Neural progenitor cell (in vitro differentiated cells): Measurements from ENCODE around the gene MRC1. TPM values are rescaled to one million over a fixed set of nuclear protein-coding genes. Genes with fewer than 3 reads are reported as not detected.
A peak's percentile ranks its signal among the peaks of the same experiment; 100 is the strongest.

Experiments used
- DNase-seq: peaks from one replicate; pipeline ENCODE4 v3.0.0-alpha.2; 2016; ENCODE audit warnings: low spot score
- H2AFZ ChIP-seq: fragments of 200-600 bp; sonication (generic); replicated peaks from 2 replicates; pipeline ENCODE4 v1.6.1; 2016; ENCODE audit warnings: antibody characterized with exemption
- H3F3A ChIP-seq: fragments of 200-600 bp; sonication (generic); 2 replicates; pipeline ENCODE4 v1.6.1; 2016; ENCODE audit warnings: antibody characterized with exemption, low read depth
- H3K27ac ChIP-seq: fragments of 200-600 bp; sonication (generic); 2 replicates; pipeline ENCODE4 v1.5.1; 2016; ENCODE audit warnings: mild to moderate bottlenecking
- H3K27me3 ChIP-seq: fragments of 200-600 bp; sonication (generic); 2 replicates; pipeline ENCODE4 v1.6.1; 2016; ENCODE audit warnings: mild to moderate bottlenecking, moderate library complexity
- H3K36me3 ChIP-seq: fragments of 200-600 bp; sonication (generic); 2 replicates; pipeline ENCODE4 v1.5.1; 2016
- H3K4me1 ChIP-seq: fragments of 200-600 bp; sonication (generic); 2 replicates; pipeline ENCODE4 v1.6.1; 2016; ENCODE audit warnings: mixed run types
- H3K4me2 ChIP-seq: fragments of 200-600 bp; sonication (generic); 2 replicates; pipeline ENCODE4 v1.6.1; 2016
- H3K4me3 ChIP-seq: fragments of 200-600 bp; sonication (generic); 2 replicates; pipeline ENCODE4 v1.5.1; 2016
- H3K79me2 ChIP-seq: fragments of 200-600 bp; sonication (generic); 2 replicates; pipeline ENCODE4 v1.6.1; 2016; ENCODE audit warnings: low read depth
- H3K9ac ChIP-seq: fragments of 200-600 bp; sonication (generic); 2 replicates; pipeline ENCODE4 v1.6.1; 2016
- H3K9me3 ChIP-seq: fragments of 200-600 bp; sonication (generic); 2 replicates; pipeline ENCODE4 v1.5.1; 2016; ENCODE audit warnings: low read depth
- H4K20me1 ChIP-seq: fragments of 200-600 bp; sonication (generic); 2 replicates; pipeline ENCODE4 v1.6.1; 2016; ENCODE audit warnings: low read depth
- H3K27ac Mint-ChIP-seq: 3 replicates; pipeline ENCODE4 v1.8.0; 2021; ENCODE audit warnings: mixed read lengths
- H3K27me3 Mint-ChIP-seq: 2 replicates; pipeline ENCODE4 v1.8.0; 2022; ENCODE audit warnings: low read depth, mild to moderate bottlenecking, inconsistent platforms, moderate library complexity, mixed read lengths; ENCODE audit not compliant: insufficient read depth
- H3K36me3 Mint-ChIP-seq: 3 replicates; pipeline ENCODE4 v1.8.0; 2021; ENCODE audit warnings: mixed read lengths
- H3K4me1 Mint-ChIP-seq: 3 replicates; pipeline ENCODE4 v1.8.0; 2021; ENCODE audit warnings: mixed read lengths
- H3K4me3 Mint-ChIP-seq: 3 replicates; pipeline ENCODE4 v1.8.0; 2021; ENCODE audit warnings: mild to moderate bottlenecking, moderate library complexity, mixed read lengths
- H3K9me3 Mint-ChIP-seq: 3 replicates; pipeline ENCODE4 v1.8.0; 2020; ENCODE audit warnings: mixed read lengths
- CTCF ChIP-seq: fragments of 200-600 bp; sonication (generic); IDR thresholded peaks from 2 replicates; pipeline ENCODE4 v1.5.1; 2017; ENCODE audit warnings: antibody characterized with exemption, mild to moderate bottlenecking
- EZH2 ChIP-seq: fragments of 200-600 bp; sonication (generic); IDR thresholded peaks from 2 replicates; pipeline ENCODE4 v1.6.1; 2017; ENCODE audit warnings: antibody characterized with exemption, mild to moderate bottlenecking, moderate library complexity
- EZH2phosphoT487 ChIP-seq: fragments of 200-600 bp; sonication (generic); IDR thresholded peaks from 2 replicates; pipeline ENCODE4 v1.6.1; 2017; ENCODE audit warnings: antibody characterized with exemption
- microRNA counts: library from miRNA; unstranded; fragments of <30 nt; microRNA quantifications from one replicate; lab custom pipeline; 2016
- microRNA-seq: library from miRNA; unstranded; fragments of <30 nt; microRNA quantifications from one replicate; pipeline ENCODE4, GENCODE V29; 2016
- small RNA-seq: library from RNA; depleted of rRNA; stranded (forward); fragments of <200 nt; gene quantifications from one replicate; pipeline ENCODE3, GENCODE V24; 2015
- total RNA-seq: library from RNA; depleted of rRNA; stranded (reverse); fragments of >200 nt; gene quantifications from 2 replicates; pipeline ENCODE4 v1.2.3, GENCODE V29; 2015; ENCODE audit warnings: low replicate concordance

The MRC1 gene
- total RNA-seq, 1 donor from 2014 or later, result not detected

- no peaks in the 10 kb centered on the region for H3K36me3 Mint-ChIP-seq
- peaks cover 20% of the 10 kb centered on the region for H3K4me1 ChIP-seq
- no peak overlapping the region for H3K4me3 Mint-ChIP-seq
- no peaks in the 10 kb centered on the region for H3K36me3 ChIP-seq
- H3F3A ChIP-seq, result no peaks in the 10 kb centered on the region
- H2AFZ ChIP-seq, result peak overlapping the region; percentile 60
- peaks cover 2% of the 10 kb centered on the region for H3K9me3 Mint-ChIP-seq
- H3K27ac Mint-ChIP-seq, result no peak overlapping the region
- no peak overlapping the region for H3K27ac ChIP-seq
- H3K9me3 ChIP-seq, result no peaks in the 10 kb centered on the region
- no peaks in the 10 kb centered on the region for H3K27me3 Mint-ChIP-seq
- no peaks in the 10 kb centered on the region for H3K27me3 ChIP-seq
- H3K4me1 Mint-ChIP-seq, result peaks cover 28% of the 10 kb centered on the region
- no peak overlapping the region for H3K4me2 ChIP-seq
- no peaks in the 10 kb centered on the region for H4K20me1 ChIP-seq
- H3K4me3 ChIP-seq, result no peak overlapping the region
- no peaks in the 10 kb centered on the region for H3K79me2 ChIP-seq
- DNase-seq, result no peak
- no peak overlapping the region for H3K9ac ChIP-seq
- TF ChIP-seq EZH2 (no peak), EZH2phosphoT487 (no peak), CTCF (no peak)
These were observed 145.7 kb downstream of the MRC1 start for GRCh38 chr10:17954861-17955260.

GRCh38 chr10:17958049-17958448, 148.9 kb downstream of the MRC1 start:
- no peaks in the 10 kb centered on the region for H3K9me3 ChIP-seq
- H3K79me2 ChIP-seq, result no peaks in the 10 kb centered on the region
- DNase-seq, result no peak
- Mint-ChIP-seq H3K9me3 (peaks cover 2% of the 10 kb centered on the region), H3K4me1 (peaks cover 13% of the 10 kb centered on the region), H3K36me3 (no peaks in the 10 kb centered on the region), H3K27ac (no peak overlapping the region), H3K27me3 (no peaks in the 10 kb centered on the region), H3K4me3 (no peak overlapping the region)
- H3K9ac ChIP-seq, result no peak overlapping the region
- no peaks in the 10 kb centered on the region for H3K36me3 ChIP-seq
- no peaks in the 10 kb centered on the region for H4K20me1 ChIP-seq
- H3F3A ChIP-seq, result no peaks in the 10 kb centered on the region
- H3K4me3 ChIP-seq, result no peak overlapping the region
- H3K4me2 ChIP-seq, result no peak overlapping the region
- no peak overlapping the region for H3K27ac ChIP-seq
- no peak overlapping the region for H2AFZ ChIP-seq
- TF ChIP-seq EZH2phosphoT487 (no peak), CTCF (no peak), EZH2 (no peak)
- no peaks in the 10 kb centered on the region for H3K27me3 ChIP-seq
- H3K4me1 ChIP-seq, result peaks cover 4% of the 10 kb centered on the region

DNA sequence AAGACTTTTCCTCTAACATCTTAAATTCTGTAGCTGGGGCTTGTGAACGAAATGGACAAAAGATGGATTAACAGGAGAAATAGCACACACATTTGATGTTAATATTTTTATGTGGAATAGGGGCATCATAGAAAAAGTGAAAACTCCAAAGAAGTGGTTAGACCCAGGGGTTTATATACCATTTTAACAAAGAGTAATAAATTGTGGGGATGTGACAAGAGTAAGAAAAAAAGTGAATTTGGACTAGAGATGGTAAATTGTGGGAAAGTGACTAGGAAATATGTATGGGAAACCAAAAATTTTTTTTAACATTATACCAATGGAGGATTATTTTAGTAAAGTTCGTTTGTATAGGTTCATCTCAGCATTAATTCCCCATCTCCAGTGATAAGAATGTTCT, 150.7 kb downstream of the MRC1 start:
- Histone ChIP-seq H3K9me3 (no peaks in the 10 kb centered on the region), H3K4me2 (no peak overlapping the region), H2AFZ (no peak overlapping the region), H3F3A (no peaks in the 10 kb centered on the region), H3K36me3 (no peaks in the 10 kb centered on the region), H3K4me1 (no peaks in the 10 kb centered on the region), H3K4me3 (no peak overlapping the region), H3K27ac (no peak overlapping the region), H4K20me1 (no peaks in the 10 kb centered on the region), H3K9ac (no peak overlapping the region), H3K27me3 (no peaks in the 10 kb centered on the region), H3K79me2 (no peaks in the 10 kb centered on the region)
- TF ChIP-seq EZH2phosphoT487 (no peak), EZH2 (no peak), CTCF (no peak)
- H3K4me3 Mint-ChIP-seq, result no peak overlapping the region
- H3K9me3 Mint-ChIP-seq, result peaks cover 2% of the 10 kb centered on the region
- H3K27me3 Mint-ChIP-seq, result no peaks in the 10 kb centered on the region
- no peak for DNase-seq
- H3K27ac Mint-ChIP-seq, result no peak overlapping the region
- no peaks in the 10 kb centered on the region for H3K36me3 Mint-ChIP-seq
- peaks cover 5% of the 10 kb centered on the region for H3K4me1 Mint-ChIP-seq

MicroRNAs within 50 kb of the gene (microRNA counts, 767-probe panel; counts per million panel counts)
- 460 counts per million, percentile 90 among the panel's probes with 10 or more counts for microRNA hsa-miR-511 (lab: Ali Mortazavi, UCI)

Small RNAs within 50 kb of the gene (microRNA-seq; reads per million reads assigned to microRNA genes)
- not detected for gene MIR511

Small RNAs within 50 kb of the gene (small RNA-seq; reads per million reads assigned to genes)
- not detected for gene MIR511

Other genes with a start within 250 kb of the MRC1 start
- gene HACD1, start 192.0 kb upstream of the MRC1 start, total RNA-seq, result 1.9 and 3.1 TPM in 2 replicates
- 37.2 and 43.2 TPM in 2 replicates for gene STAM, start 165.2 kb upstream of the MRC1 start, total RNA-seq
- gene TMEM236, start 57.1 kb upstream of the MRC1 start, total RNA-seq, result 0.06 TPM in 1 of 2 replicates, not detected in the other
- 0.22 TPM in 1 of 2 replicates, not detected in the other for gene SLC39A12, start 142.6 kb downstream of the MRC1 start, total RNA-seq